Progenitor cell of endocrine pancreas (in vitro differentiated cells): ENCODE data around the gene SPOCK2. TPM values are rescaled to one million over a fixed set of nuclear protein-coding genes. Genes with fewer than 3 reads are reported as not detected.

Experiments
- DNase-seq: peaks from one replicate; pipeline ENCODE4 v3.0.0; 2021; ENCODE audit warnings: low spot score; ENCODE audit not compliant: unreplicated experiment
- H3K27ac Mint-ChIP-seq: 2 replicates; pipeline ENCODE4 v1.8.0; 2021; ENCODE audit warnings: mild to moderate bottlenecking, moderate library complexity, mixed read lengths
- H3K27me3 Mint-ChIP-seq: 2 replicates; pipeline ENCODE4 v1.8.0; 2021; ENCODE audit warnings: mixed read lengths
- H3K36me3 Mint-ChIP-seq: 2 replicates; pipeline ENCODE4 v1.8.0; 2022; ENCODE audit warnings: mixed read lengths; ENCODE audit not compliant: insufficient read depth
- H3K4me1 Mint-ChIP-seq: 2 replicates; pipeline ENCODE4 v1.8.0; 2021; ENCODE audit warnings: low read depth, mixed read lengths
- H3K4me3 Mint-ChIP-seq: 2 replicates; pipeline ENCODE4 v1.8.0; 2021; ENCODE audit warnings: low read depth, mild to moderate bottlenecking, moderate library complexity, mixed read lengths
- H3K9me3 Mint-ChIP-seq: 2 replicates; pipeline ENCODE4 v1.8.0; 2021; ENCODE audit warnings: low read depth, mixed read lengths
- CTCF ChIP-seq: fragments of 200-600 bp; sonication (generic); IDR thresholded peaks from one replicate; pipeline ENCODE4 v1.5.0; 2021; ENCODE audit warnings: antibody characterized with exemption, mild to moderate bottlenecking; ENCODE audit not compliant: unreplicated experiment
- total RNA-seq: library from RNA; stranded (reverse); gene quantifications from 2 replicates; pipeline ENCODE4 v1.2.1, GENCODE V29; 2021

Gene SPOCK2
- total RNA-seq, 1 donor from 2014 or later, result 47.7 TPM

- H3K9me3 Mint-ChIP-seq, result no peaks in the 10 kb centered on the region
- peaks cover 5% of the 10 kb centered on the region for H3K4me1 Mint-ChIP-seq
- no peak overlapping the region for H3K4me3 Mint-ChIP-seq
- no peak for TF ChIP-seq CTCF
- H3K27me3 Mint-ChIP-seq, result no peaks in the 10 kb centered on the region
- DNase-seq, result no peak
- H3K27ac Mint-ChIP-seq, result no peak overlapping the region
- H3K36me3 Mint-ChIP-seq, result peaks cover 5% of the 10 kb centered on the region
Measured at GRCh38 chr10:72079356-72079755, 9.0 kb downstream of the SPOCK2 start.

GRCh38 chr10:72077275-72077990 lies 10.9 kb downstream of the SPOCK2 start:
- DNase-seq, result no peak
- Mint-ChIP-seq H3K27ac (no peak overlapping the region), H3K9me3 (no peaks in the 10 kb centered on the region), H3K4me1 (peaks cover 5% of the 10 kb centered on the region), H3K36me3 (peaks cover 2% of the 10 kb centered on the region), H3K27me3 (no peaks in the 10 kb centered on the region), H3K4me3 (no peak overlapping the region)
- no peak for TF ChIP-seq CTCF

GRCh38 chr10:72076756-72077155 lies 11.6 kb downstream of the SPOCK2 start:
- no peak for DNase-seq
- H3K4me3 Mint-ChIP-seq, result no peak overlapping the region
- peaks cover 5% of the 10 kb centered on the region for H3K4me1 Mint-ChIP-seq
- no peak overlapping the region for H3K27ac Mint-ChIP-seq
- no peak for TF ChIP-seq CTCF
- H3K9me3 Mint-ChIP-seq, result no peaks in the 10 kb centered on the region
- peaks cover 4% of the 10 kb centered on the region for H3K36me3 Mint-ChIP-seq
- no peaks in the 10 kb centered on the region for H3K27me3 Mint-ChIP-seq

GRCh38 chr10:72075376-72076115 lies 12.8 kb downstream of the SPOCK2 start:
- no peak for TF ChIP-seq CTCF
- no peak for DNase-seq
- no peaks in the 10 kb centered on the region for H3K9me3 Mint-ChIP-seq
- no peak overlapping the region for H3K4me3 Mint-ChIP-seq
- H3K27me3 Mint-ChIP-seq, result no peaks in the 10 kb centered on the region
- peaks cover 8% of the 10 kb centered on the region for H3K36me3 Mint-ChIP-seq
- no peak overlapping the region for H3K27ac Mint-ChIP-seq
- H3K4me1 Mint-ChIP-seq, result peaks cover 5% of the 10 kb centered on the region

GRCh38 chr10:72074574-72075375 lies 13.6 kb downstream of the SPOCK2 start:
- no peak for DNase-seq
- peaks cover 8% of the 10 kb centered on the region for H3K36me3 Mint-ChIP-seq
- no peaks in the 10 kb centered on the region for H3K9me3 Mint-ChIP-seq
- H3K27me3 Mint-ChIP-seq, result no peaks in the 10 kb centered on the region
- H3K27ac Mint-ChIP-seq, result no peak overlapping the region
- no peak for TF ChIP-seq CTCF
- H3K4me3 Mint-ChIP-seq, result no peak overlapping the region
- H3K4me1 Mint-ChIP-seq, result peaks cover 4% of the 10 kb centered on the region
